GM21447 (cell line): Measurements from ENCODE around the gene AP1S3.

Source experiments
- ATAC-seq: cut with Tn5 transposase; IDR thresholded peaks from one replicate; pipeline ENCODE4 v1.9.1; 2021; ENCODE audit not compliant: unreplicated experiment

Gene AP1S3

DNA sequence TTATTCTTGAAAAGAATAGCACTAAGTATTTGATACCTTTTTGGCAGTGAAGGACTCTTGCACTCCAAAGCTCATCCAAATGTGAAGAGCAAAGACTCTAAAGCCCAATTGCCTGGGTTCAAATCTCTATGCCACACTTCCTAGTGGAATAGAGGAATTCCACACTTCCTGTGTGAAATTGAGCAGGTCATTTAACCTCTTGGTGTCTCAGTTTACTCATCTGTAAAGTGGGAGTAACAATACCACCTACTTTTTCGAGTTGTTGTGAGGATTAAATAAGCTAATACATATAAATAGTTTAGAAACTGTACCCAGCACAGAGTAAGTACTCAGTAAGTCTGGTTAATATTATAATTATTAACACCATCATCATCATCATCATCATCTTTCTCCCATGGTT is 72.6 kb downstream of the AP1S3 start:
- ATAC-seq = no peak

DNA sequence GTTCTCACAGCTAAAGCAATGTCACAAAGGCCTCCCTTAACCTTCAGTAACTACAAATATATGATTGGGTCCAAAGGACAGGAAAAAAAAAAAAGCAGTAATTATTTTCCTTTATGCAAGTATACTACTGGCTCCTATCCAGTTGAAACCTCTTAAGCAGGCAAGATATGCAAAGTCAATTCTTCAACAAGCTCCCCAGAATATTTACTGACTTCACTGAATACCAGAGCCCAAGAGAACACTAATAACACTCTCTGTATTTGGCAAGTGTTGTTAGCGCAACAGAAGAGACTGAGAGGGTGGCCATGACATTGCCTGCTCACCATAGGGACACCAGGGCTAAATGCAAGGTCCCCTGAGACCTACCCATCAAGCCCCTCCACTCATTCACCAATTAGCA is 74.5 kb downstream of the AP1S3 start:
- no peak for ATAC-seq

DNA sequence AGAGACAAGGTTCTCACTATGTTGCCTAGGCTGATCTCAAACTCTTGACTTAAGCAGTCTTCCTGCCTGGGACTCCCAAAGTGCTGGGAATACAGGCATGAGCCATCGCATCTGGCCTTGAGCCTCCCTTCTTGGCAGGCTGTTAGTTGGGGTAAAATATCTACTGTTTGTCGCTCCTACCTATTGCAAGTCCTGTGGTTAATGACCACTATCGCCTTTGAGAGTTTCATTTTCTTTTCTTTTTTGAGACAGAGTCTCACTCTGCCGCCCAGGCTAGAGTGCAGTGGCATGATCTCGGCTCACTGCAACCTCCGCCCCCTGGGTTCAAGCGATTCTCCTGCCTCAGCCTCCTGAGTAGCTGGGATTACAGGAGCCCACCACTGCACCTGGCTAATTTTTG is 75.6 kb downstream of the AP1S3 start:
- peak; percentile 56 for ATAC-seq

DNA sequence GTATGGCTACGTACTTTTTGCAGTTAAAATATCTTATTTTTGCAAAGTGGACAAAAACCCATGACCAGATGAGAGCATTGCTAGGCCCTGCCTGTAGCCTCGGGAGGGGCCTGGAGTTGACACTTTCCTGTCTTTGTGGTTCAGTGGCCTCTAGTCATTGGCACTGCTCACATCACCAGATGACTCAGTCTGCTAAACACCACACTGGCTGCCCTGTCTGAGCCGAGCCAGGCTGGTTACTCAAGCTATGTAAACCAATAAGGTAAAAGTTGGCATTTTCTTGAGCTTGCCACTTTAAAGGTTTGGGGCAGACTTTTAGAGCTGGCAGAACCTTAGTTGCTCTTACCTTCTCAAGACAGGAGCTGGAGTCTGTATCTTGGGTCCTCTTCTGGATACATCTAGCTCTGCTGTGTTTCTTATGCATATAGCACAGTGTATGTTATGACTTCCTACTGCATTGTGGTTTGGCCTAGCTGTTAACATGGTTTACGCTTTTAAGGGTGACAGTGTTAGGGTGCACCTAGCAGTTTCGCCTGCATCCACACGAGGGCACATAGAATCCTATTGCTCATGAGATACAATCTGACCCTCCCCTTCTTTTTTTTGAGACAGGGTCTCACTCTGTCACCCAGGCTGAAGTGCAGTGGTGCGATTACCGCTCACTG is 76.4 kb downstream of the AP1S3 start:
- peak; percentile 84 for ATAC-seq

DNA sequence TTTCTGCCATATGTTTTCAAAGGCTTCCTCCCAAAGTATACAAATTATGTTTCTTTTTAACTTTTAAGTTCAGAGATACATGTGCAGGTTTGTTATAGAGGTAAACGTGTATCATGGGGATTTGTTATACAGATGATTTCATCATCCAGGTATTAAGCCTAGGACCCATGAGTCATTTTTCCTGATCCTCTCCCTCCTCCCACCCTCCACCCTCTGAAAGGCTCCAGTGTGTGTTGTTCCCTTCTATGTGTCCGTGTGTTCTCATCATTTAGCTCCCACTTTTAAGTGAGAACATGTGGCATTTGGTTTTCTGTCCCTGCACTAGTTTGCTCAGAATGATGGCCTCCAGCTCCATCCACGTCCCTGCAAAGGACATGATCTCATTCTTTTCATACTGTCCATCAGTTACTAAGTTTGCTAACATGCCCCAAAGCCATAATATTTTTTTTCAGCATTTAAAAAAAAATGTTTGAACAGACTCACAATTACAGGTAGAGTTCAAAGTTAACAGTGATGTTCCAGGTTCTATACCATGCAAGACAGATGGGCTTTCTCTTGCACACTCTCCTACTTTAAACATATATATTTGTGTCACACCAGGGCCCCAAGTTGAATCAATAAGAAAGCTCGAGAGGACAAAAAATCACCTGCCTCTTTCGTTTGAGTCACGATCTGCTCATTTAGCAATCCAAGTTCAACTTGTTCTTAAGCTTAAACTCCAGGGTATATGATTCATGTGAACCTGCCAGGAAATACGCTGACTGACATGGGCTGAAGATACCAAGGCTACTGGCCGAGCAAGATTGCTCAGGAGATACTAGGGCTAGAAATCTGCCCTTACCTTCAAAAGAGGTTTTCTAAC is 77.6 kb downstream of the AP1S3 start:
- ATAC-seq = no peak

DNA sequence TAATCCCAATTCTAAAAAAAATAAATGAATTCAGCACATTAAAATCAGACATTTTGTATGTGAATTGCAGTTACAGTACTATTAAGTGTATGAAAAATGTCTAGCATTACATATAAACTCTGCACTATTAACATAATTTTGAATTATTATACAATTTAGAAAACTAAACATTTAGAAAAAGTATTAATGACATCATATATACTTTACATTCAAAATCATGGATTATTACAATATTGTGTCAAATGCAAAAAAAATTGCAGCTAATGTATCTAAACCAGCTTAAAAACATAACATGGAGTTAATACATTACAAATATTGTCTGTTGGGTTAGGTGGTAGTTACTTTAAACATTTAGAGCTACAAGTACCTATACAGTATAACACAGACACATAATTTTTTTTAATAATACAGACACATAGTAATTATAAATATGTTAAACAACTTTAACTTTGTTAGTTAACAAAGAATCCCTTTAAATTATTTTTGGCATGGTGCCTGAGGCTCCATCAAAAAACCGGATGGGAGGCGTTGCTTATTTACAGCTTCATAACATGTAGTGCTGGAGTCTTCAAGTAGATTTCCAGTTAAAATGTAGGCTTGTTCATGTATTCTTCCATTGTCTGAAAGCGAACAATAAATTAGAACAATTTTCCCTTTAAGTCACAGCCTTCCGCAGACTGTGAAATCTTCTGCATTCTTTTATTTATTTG is 79.1 kb downstream of the AP1S3 start:
- ATAC-seq = no peak

DNA sequence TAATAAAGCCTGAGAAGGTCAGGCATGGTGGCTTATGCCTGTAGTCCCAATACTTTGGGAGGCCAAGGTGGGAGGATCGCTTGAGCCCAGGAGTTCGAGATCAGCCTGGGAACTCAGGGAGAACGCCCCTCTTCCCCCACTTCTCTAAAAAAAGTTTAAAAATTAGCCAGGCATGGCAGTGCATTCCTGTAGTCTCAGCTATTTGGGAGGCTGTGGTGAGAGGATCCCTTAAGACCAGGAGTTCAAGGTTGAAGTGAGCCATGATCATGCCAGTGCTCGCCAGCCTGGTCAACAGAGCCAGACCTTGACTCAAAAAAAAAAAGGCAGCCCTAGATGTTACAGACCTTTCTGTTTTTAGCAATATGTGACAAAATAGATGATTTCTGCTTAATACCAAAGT is 83.4 kb downstream of the AP1S3 start:
- no peak for ATAC-seq

DNA sequence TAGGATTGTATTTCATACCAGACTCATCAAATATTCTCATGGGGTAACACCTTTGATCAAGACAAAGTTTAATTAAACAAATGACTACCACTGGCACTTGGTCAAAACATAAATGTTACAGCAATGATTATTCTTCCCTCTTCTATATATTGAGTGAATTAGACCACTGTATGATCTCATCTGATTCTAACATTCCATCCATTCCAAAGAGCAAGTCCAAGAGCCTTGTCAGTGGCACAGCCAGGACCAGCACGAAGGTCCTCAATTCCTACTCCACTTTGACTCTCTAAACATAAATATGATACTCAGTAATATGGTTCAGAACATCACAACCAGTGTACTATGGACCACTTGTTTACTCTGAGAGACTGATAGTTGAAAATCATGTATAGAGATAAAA is 86.4 kb downstream of the AP1S3 start:
- ATAC-seq = no peak

DNA sequence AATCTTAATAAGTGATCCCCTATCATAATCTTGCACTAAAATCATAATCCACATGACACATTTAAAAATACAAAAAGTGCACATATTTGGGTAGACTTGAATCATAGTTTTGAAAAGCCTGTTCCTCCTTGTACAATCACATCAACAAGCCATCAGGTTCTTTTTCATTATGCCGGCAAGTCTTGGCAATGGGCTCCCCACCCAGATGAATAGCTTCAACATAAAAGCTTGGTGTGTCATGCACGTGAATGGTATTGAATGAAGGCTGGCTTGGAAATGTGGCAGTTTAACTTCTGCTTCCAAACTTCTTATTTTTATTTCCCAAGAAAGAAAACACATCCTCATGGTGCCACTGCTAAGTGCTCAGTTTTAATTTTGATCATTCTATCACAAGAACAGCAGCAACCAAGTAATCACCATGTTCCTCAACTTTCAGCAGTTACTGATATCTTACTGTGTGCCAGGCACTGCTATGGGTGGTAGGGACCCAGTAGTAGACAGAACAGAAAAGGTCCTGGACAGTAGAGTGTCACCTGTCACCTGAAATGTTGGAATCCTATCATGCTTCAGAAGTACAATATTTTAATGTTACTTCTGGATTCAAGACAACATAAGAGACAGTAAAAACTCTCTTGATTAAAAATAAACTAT is 89.9 kb downstream of the AP1S3 start:
- ATAC-seq = no peak

DNA sequence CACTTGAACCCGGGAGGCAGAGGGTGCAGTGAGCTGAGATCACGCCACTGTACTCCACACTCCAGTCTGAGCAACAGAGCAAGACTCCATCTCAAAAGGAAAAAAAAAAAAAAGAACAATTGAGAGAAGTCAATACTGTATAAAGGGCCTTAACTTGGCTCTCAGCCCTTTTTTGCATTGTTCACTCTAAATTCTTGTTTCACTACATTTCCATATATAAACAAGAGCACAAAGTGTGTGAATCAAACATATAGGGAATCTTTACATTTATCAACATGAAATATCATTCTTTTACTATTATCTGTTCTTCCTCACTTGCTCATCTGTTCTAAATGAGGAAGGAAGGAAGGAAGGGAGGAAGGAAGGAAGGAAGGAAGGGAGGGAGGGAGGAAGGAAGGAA is 90.8 kb downstream of the AP1S3 start:
- no peak for ATAC-seq

DNA sequence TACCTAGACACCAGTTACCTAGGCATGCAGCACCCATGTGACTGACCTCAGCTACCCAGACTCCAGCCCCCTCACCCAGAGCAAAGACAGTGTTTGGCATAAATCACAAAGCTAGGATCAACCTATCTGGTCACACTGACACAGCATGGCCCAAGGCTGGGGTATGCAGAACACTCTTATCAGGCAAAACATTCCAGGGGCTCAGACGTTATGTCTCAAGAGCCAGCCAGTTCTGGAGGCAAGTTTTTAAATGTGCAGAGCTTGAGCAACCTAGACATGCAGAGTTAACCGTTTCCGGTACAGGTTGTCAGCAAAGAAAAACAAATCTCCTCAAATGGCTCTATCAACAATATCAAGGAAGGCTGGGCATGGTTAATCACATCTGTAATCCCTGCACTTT is 92.8 kb downstream of the AP1S3 start:
- no peak for ATAC-seq

DNA sequence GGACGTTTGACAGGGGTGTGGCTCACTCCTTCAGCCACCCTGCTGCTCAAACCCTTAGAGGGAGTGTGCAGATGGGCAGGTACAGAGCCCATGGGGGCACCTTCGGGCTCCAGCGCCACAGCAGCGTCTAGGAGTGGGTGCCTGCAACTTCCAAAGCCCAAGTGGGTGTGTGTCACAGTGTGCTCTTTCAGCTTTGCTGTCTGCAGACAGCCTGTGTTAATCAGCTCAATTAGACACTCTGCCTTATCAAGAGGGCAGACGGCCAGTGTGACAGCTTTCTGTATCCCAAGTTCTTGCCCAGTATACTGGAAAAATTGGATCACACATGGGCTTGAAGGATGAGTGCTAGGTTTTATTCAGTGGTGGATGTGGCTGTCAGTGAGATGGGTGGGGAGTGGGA is 96.7 kb downstream of the AP1S3 start:
- no peak for ATAC-seq

DNA sequence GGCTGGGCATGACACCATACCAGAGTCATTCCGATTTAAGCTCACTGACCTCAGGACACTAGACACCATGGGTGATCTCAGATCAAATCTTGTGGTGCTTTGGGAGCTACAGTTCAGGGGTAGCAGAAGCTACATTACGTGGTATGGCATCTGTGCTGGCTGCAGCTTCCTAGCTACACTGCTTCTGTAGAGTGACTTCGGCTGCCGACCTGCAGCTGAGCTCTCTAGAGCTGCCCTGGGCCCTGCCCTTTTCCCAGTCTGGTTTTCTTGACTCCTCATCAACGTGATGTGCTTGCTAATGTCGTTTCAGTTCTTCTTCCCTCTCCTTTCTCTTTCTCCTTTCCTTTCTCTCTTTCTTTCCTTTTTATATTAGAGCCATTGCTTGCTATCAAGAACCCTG is 100.2 kb downstream of the AP1S3 start:
- ATAC-seq = no peak

DNA sequence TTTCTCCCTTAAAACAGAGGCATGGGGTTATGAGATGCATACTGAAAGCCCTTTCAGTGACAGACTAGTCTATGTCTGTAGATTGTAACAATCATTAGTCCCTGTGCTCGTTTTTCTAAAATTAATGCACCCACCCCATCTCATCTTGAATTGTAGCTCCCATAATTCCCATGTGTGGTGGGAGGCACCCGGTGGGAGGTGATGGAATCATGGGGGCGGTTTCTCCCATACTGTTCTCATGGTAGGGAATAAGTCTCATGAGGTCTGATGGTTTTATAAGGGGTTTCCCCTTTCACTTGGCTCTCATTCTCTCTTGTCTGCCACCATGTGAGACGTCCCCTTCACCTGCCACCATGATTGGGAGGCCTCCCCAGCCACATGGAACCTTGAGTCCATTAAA is 100.9 kb downstream of the AP1S3 start:
- no peak for ATAC-seq

DNA sequence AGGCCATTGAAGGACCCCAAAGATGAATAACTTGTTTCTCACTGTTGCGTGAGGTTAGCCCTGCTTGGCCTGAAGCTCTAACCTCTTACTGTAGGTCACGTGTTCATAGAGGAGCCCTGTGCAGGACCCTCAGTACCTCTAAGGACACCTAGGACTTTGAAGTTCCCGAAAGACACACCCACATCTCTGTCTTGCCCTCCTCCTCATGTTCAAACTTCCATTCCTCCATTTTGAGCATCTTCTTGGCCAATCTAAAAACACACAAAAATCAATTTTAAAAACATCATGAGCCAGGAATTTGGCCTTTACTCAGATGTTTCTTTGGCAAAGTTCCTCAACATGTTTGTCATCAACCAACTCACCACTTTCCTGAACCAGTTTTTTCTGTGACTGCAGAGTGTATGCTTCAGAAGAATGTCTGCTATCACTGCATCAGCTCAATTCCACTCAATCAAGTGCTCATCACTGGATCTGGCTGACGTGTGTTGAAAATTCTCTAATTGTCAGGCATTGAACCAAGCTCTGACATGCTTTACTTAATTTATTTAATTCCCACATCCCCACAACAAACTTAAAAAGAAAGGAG is 101.6 kb downstream of the AP1S3 start:
- no peak for ATAC-seq

DNA sequence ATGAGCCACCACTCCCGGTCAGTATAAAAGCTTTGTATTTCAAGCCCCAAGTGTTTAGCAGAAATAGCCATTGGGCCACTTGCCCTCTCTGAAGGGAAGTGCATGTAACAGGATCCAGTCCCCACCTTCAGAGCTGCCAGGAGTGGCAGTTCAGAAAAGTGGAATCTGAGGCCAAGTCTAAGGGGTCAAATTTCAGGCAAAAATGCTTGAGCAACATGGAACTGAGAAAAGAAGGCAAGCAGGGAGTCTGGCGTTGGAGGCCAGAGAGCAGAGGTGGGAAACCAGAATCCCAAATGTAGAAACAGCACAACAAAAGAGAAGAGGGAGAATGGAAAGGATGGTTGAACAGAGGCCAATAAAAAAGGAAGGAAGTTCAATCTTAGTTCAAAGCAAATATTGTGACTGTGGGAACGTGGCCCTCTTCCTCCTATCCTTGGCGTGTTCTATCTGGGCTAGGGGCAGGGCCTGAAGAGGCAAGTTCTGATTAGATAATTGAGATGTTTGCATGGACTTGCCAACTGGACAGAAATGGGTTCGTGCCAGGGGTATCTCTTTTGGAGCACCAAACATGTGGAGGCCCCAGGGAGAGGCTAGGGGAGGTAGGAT is 102.2 kb downstream of the AP1S3 start:
- no peak for ATAC-seq

DNA sequence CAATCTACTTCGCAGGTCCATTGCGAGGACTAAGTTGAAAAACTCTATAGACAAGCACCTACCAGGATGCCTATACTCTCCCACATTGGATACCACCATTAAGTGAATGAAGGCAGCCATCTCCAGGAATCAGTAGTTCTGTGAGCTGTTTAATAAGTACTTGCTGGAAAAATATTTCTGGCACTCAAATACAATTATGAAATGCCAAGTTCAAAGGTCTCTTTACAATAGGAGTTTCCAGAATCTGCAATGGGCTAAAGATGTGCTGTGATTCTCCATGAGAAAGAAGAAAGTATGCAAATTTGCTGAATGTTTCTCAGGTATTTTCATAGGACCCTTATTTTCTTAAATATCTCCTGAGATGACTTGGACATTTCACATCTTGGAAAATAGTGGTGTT is 103.0 kb downstream of the AP1S3 start:
- ATAC-seq = no peak

DNA sequence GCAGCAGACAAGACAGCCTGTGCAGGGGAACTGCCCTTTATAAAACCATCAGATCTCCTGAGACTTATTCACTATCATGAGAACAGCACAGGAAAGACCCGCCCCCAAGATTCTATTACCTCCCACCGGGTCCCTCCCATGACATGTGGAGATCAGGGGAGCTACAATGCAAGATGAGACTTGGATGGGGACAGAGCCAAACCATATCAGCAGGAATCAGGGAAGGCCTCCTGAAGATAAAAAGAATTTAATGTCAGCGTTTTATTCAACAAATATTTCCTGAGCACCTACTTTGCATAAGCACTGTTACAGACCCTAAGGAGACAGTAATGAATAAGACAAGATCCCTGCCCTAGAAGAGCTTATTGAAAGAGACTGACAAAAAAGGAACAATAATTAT is 105.0 kb downstream of the AP1S3 start:
- ATAC-seq = no peak

DNA sequence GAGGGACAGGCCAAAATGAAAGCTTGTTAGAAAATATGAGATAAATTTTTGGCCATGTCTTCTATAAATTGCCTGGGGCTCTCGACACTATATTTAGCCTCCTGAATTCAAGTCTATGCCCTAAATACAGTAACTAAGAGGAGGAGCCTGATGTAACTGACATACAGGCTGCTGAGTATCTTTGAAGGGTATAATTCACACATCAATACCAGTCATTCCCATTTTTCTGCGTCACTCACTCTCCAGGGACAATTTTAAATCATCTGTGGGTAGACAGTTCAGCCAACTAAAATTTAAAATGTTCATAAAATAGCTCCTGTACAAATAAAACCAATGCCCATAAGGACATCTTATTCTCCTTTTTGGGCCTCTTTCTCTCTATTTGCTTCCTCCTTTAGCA is 105.9 kb downstream of the AP1S3 start:
- ATAC-seq = no peak

DNA sequence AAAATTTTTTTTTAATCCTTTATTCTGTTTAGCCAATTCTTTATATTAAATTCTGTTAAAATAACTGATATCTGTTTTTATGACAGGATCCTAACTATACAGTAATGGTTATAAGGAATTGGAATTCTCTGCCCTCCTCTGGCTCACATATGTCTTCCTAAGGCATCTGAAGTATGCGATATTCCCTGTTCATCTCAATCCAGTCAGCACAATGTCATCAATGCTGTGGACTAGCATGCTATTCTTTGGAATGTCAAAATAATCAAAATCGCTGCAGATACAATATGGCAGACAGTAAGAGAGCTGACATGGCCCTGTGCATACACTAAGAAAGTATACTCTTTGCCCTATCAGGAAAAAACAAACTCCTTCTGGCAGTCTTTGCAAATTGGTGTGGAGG is 107.6 kb downstream of the AP1S3 start:
- no peak for ATAC-seq

DNA sequence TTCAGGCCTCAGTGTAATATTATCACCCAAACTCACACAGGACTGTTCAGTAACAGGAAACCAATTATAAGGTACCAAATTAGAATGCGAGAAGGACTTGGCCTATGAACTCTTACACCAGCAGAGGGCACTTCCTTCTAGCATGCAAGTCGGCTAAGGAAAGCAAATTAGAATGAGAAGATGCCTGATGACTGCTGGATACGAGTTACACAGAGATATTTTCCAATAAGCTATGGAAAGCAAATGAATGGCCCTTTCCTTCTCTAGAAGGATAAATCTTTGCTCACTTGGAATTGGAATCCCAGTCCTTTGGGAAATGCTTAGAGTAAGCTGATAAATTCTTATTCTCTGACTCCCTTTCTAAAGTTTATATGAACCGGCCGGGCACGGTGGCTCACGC is 109.8 kb downstream of the AP1S3 start:
- ATAC-seq = peak; percentile 94
